Ovary (tissue), 9 donors: ENCODE measurements around the gene ARHGEF1. TPM values are rescaled to one million over a fixed set of nuclear protein-coding genes. Genes with fewer than 3 reads are reported as not detected.

Source experiments
- DNase-seq, 5 donors: peaks; one replicate each; pipeline ENCODE4 v3.0.0-alpha.2; 2019 to 2020
- H3K27ac ChIP-seq, 2 donors: fragments of 200-600 bp; one replicate each; pipeline versions ENCODE4 v1.5.1 to v1.8.0; 2019 to 2022
- H3K27me3 ChIP-seq: fragments of 200-600 bp; one replicate; pipeline ENCODE4 v1.8.0; 2022
- H3K36me3 ChIP-seq: fragments of 200-600 bp; sonication (generic); one replicate; pipeline ENCODE4 v1.5.1; 2019
- H3K4me1 ChIP-seq: one replicate; pipeline ENCODE4 v1.8.1; 2013; ENCODE audit warnings: mild to moderate bottlenecking, moderate library complexity; ENCODE audit not compliant: insufficient read depth
- H3K4me3 ChIP-seq: fragments of 200-600 bp; sonication (generic); one replicate; pipeline ENCODE4 v1.5.1; 2017
- H3K9me3 ChIP-seq, 2 donors: fragments of 200-600 bp in 1 of 2; sonication (generic) in 1 of 2; one replicate each; pipeline versions ENCODE4 v1.5.1 to v1.8.1; 2013 to 2019; ENCODE audit warnings: mild to moderate bottlenecking in 1 of 2, moderate library complexity in 1 of 2
- CTCF ChIP-seq, 3 donors: fragments of 450-650 bp in 2 of 3; fragments of 200-600 bp in 1 of 3; IDR thresholded peaks; one replicate each; pipeline versions ENCODE4 v1.5.1 to v1.8.0; 2016 to 2022; ENCODE audit warnings: antibody characterized with exemption in 3 of 3, mild to moderate bottlenecking in 1 of 3
- EP300 ChIP-seq: sonication (generic); formaldehyde crosslinking; IDR thresholded peaks from one replicate; pipeline ENCODE4 v1.6.1; 2017; ENCODE audit warnings: antibody characterized with exemption
- POLR2A ChIP-seq: fragments of 450-650 bp; IDR thresholded peaks from one replicate; pipeline ENCODE4 v1.6.1; 2017; ENCODE audit warnings: antibody characterized with exemption, mild to moderate bottlenecking, moderate library complexity
- WGBS, 3 donors: extraction: QIAGEN DNeasy Blood & Tissue Kit in 1 of 3; methylation state at CpG; one replicate each; pipeline versions ENCODE4 v1.1.5 to v1.1.7; 2013 to 2017; 5-methylcytosine and 5-hydroxymethylcytosine counted together
- intact Hi-C, 4 donors: fragments of 100-400 bp; cut with DNase I; formaldehyde crosslinking; loops; one replicate each; pipeline versions ENCODE4 v1.11.0 to v1.15.1; 2022 to 2023
- polyA plus RNA-seq, 2 donors: library from polyadenylated mRNA; stranded (reverse); fragments of 200-250 nt in 1 of 2; fragments of 350-450 nt in 1 of 2; fragmentation: Illumina TruSeq in 1 of 2; extraction: RNeasy Lipid Tissue Mini Kit (QIAGEN cat#74804) in 1 of 2; gene quantifications; one replicate each; pipeline ENCODE4 v1.2.3, GENCODE V29; 2013 to 2014
- total RNA-seq, 7 donors: library from RNA; depleted of rRNA in 2 of 7; stranded (reverse); fragments of >200 nt in 2 of 7; fragmentation: NEBNext Ultra II Directional in 3 of 7; extraction: Animal tissue kit (Norgen Biotek cat#: 25700) in 3 of 7; gene quantifications; one replicate each; pipeline versions ENCODE4 v1.1.0 to v1.2.4, GENCODE V29; 2016 to 2023
- donor health status: DM: no; HTN: no; CAD: no; lungs with moderate emphysema.
- donor health status: DM: no; HTN: no; CAD: no.
- donor health status: Bipolar disorder and iron deficiency.
- donor health status: DM: yes; HTN: yes; CAD: no.
- donor health status: DM: no; HTN: no; CAD: no.
- donor health status: DM: yes; HTN: yes; CAD: no.

Gene ARHGEF1
- total and polyA plus RNA-seq, 9 donors: 7.9 to 97.5 (median 56.6) TPM

DNA sequence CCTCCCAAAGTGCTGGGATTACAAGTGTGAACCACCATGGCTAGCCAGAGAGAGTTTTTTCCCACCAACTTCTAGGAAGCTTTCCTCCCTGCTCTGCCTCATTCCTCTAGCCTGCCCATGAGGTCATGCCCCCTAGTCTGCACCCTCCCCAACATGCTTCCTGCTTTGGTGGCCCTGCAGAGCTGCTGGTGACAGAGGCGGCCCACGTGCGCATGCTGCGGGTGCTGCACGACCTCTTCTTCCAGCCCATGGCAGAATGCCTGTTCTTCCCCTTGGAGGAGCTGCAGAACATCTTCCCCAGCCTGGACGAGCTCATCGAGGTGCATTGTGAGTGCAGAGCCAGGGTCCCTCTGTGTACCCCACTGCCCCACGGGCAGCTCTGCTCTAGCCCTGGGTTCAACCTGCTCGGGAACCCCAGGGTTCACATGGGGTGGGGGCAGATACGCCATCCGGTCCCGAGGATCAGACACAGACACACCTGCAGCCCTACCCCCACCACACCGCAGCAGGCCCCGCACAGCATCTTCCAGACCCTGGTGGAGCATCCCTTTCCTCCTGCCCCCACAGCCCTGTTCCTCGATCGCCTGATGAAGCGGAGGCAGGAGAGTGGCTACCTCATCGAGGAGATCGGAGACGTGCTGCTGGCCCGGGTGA lies 18.9 kb downstream of the ARHGEF1 start:
- H3K36me3 ChIP-seq: no peaks in the 10 kb centered on the region

DNA sequence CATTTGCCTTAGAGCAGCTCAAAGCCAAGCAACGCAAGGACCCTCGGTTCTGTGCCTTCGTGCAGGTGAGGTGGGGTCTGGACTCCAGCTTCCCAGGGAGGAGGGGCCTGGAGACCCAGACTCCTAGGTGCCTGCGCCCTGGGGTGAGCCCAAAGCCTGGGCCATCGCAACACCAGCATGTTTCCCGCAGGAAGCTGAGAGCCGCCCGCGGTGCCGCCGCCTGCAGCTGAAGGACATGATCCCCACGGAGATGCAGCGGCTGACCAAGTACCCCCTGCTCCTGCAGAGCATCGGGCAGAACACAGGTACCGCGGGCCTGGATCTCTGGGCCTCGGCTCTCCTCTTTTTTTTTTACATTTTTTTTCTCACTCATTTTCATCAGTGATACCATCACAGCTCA lies 19.6 kb downstream of the ARHGEF1 start:
- no peak for TF ChIP-seq EP300
- TF ChIP-seq POLR2A: no peak
- no peak for TF ChIP-seq CTCF (IDR thresholded peaks at IDR 0.05)
- 91 to 94% (median 93%) methylated on average over 17 of the region's 17 CpGs for whole genome bisulfite sequencing, 3 donors
- H3K4me1 ChIP-seq: no peaks in the 10 kb centered on the region
- no peaks in the 10 kb centered on the region for H3K9me3 ChIP-seq
- H3K27ac ChIP-seq: no peak overlapping the region
- intact Hi-C loops: no loop called here
- H3K27me3 ChIP-seq: no peaks in the 10 kb centered on the region
- H3K36me3 ChIP-seq: no peaks in the 10 kb centered on the region
- H3K4me3 ChIP-seq: no peak overlapping the region
- DNase-seq: no peak

More for the DNA sequence above, 18.9 kb downstream of the ARHGEF1 start:
- Histone ChIP-seq H3K4me1 (no peaks in the 10 kb centered on the region), H3K9me3 (no peaks in the 10 kb centered on the region), H3K4me3 (no peak overlapping the region), H3K27me3 (no peaks in the 10 kb centered on the region), H3K27ac (no peak overlapping the region)
- TF ChIP-seq CTCF (IDR thresholded peaks at IDR 0.05): no peak
- no peak for TF ChIP-seq EP300
- no peak for TF ChIP-seq POLR2A
- intact Hi-C loops: no loop called here
- 91 to 93% (median 93%) methylated on average over 21 of the region's 21 CpGs for WGBS, 3 donors
- no peak for DNase-seq

- Histone ChIP-seq H3K4me1 (no peaks in the 10 kb centered on the region), H3K27ac (no peak overlapping the region), H3K4me3 (no peak overlapping the region), H3K27me3 (no peaks in the 10 kb centered on the region), H3K36me3 (no peaks in the 10 kb centered on the region), H3K9me3 (no peaks in the 10 kb centered on the region)
- no peak for TF ChIP-seq POLR2A
- TF ChIP-seq EP300: no peak
- TF ChIP-seq CTCF (IDR thresholded peaks at IDR 0.05): no peak
- intact Hi-C loops: no loop called here
- DNase-seq: no peak
- WGBS, 3 donors: 89 to 90% (median 90%) methylated on average over 19 of the region's 19 CpGs
Measured at GRCh38 chr19:41903193-41903953, 20.4 kb downstream of the ARHGEF1 start.

GRCh38 chr19:41904118-41904870 lies 21.3 kb downstream of the ARHGEF1 start:
- no peak for DNase-seq
- Histone ChIP-seq H3K4me1 (no peaks in the 10 kb centered on the region), H3K27ac (no peak overlapping the region), H3K36me3 (no peaks in the 10 kb centered on the region), H3K27me3 (no peaks in the 10 kb centered on the region), H3K4me3 (no peak overlapping the region), H3K9me3 (no peaks in the 10 kb centered on the region)
- 89 to 90% (median 89%) methylated on average over 30 of the region's 30 CpGs for WGBS, 3 donors
- no peak for TF ChIP-seq EP300
- TF ChIP-seq POLR2A: no peak
- no peak for TF ChIP-seq CTCF (IDR thresholded peaks at IDR 0.05)
- intact Hi-C loops: no loop called here
